Neural progenitor cell (in vitro differentiated cells): Measurements from ENCODE around the gene ARNT2. TPM values are rescaled to one million over a fixed set of nuclear protein-coding genes. Genes with fewer than 3 reads are reported as not detected.

Source experiments
- DNase-seq: peaks from one replicate; pipeline ENCODE4 v3.0.0-alpha.2; 2016; ENCODE audit warnings: low spot score
- H2AFZ ChIP-seq: fragments of 200-600 bp; sonication (generic); replicated peaks from 2 replicates; pipeline ENCODE4 v1.6.1; 2016; ENCODE audit warnings: antibody characterized with exemption
- H3F3A ChIP-seq: fragments of 200-600 bp; sonication (generic); 2 replicates; pipeline ENCODE4 v1.6.1; 2016; ENCODE audit warnings: antibody characterized with exemption, low read depth
- H3K27ac ChIP-seq: fragments of 200-600 bp; sonication (generic); 2 replicates; pipeline ENCODE4 v1.5.1; 2016; ENCODE audit warnings: mild to moderate bottlenecking
- H3K27me3 ChIP-seq: fragments of 200-600 bp; sonication (generic); 2 replicates; pipeline ENCODE4 v1.6.1; 2016; ENCODE audit warnings: mild to moderate bottlenecking, moderate library complexity
- H3K36me3 ChIP-seq: fragments of 200-600 bp; sonication (generic); 2 replicates; pipeline ENCODE4 v1.5.1; 2016
- H3K4me1 ChIP-seq: fragments of 200-600 bp; sonication (generic); 2 replicates; pipeline ENCODE4 v1.6.1; 2016; ENCODE audit warnings: mixed run types
- H3K4me2 ChIP-seq: fragments of 200-600 bp; sonication (generic); 2 replicates; pipeline ENCODE4 v1.6.1; 2016
- H3K4me3 ChIP-seq: fragments of 200-600 bp; sonication (generic); 2 replicates; pipeline ENCODE4 v1.5.1; 2016
- H3K79me2 ChIP-seq: fragments of 200-600 bp; sonication (generic); 2 replicates; pipeline ENCODE4 v1.6.1; 2016; ENCODE audit warnings: low read depth
- H3K9ac ChIP-seq: fragments of 200-600 bp; sonication (generic); 2 replicates; pipeline ENCODE4 v1.6.1; 2016
- H3K9me3 ChIP-seq: fragments of 200-600 bp; sonication (generic); 2 replicates; pipeline ENCODE4 v1.5.1; 2016; ENCODE audit warnings: low read depth
- H4K20me1 ChIP-seq: fragments of 200-600 bp; sonication (generic); 2 replicates; pipeline ENCODE4 v1.6.1; 2016; ENCODE audit warnings: low read depth
- H3K27ac Mint-ChIP-seq: 3 replicates; pipeline ENCODE4 v1.8.0; 2021; ENCODE audit warnings: mixed read lengths
- H3K27me3 Mint-ChIP-seq: 2 replicates; pipeline ENCODE4 v1.8.0; 2022; ENCODE audit warnings: low read depth, mild to moderate bottlenecking, inconsistent platforms, moderate library complexity, mixed read lengths; ENCODE audit not compliant: insufficient read depth
- H3K36me3 Mint-ChIP-seq: 3 replicates; pipeline ENCODE4 v1.8.0; 2021; ENCODE audit warnings: mixed read lengths
- H3K4me1 Mint-ChIP-seq: 3 replicates; pipeline ENCODE4 v1.8.0; 2021; ENCODE audit warnings: mixed read lengths
- H3K4me3 Mint-ChIP-seq: 3 replicates; pipeline ENCODE4 v1.8.0; 2021; ENCODE audit warnings: mild to moderate bottlenecking, moderate library complexity, mixed read lengths
- H3K9me3 Mint-ChIP-seq: 3 replicates; pipeline ENCODE4 v1.8.0; 2020; ENCODE audit warnings: mixed read lengths
- CTCF ChIP-seq: fragments of 200-600 bp; sonication (generic); IDR thresholded peaks from 2 replicates; pipeline ENCODE4 v1.5.1; 2017; ENCODE audit warnings: antibody characterized with exemption, mild to moderate bottlenecking
- EZH2 ChIP-seq: fragments of 200-600 bp; sonication (generic); IDR thresholded peaks from 2 replicates; pipeline ENCODE4 v1.6.1; 2017; ENCODE audit warnings: antibody characterized with exemption, mild to moderate bottlenecking, moderate library complexity
- EZH2phosphoT487 ChIP-seq: fragments of 200-600 bp; sonication (generic); IDR thresholded peaks from 2 replicates; pipeline ENCODE4 v1.6.1; 2017; ENCODE audit warnings: antibody characterized with exemption
- total RNA-seq: library from RNA; depleted of rRNA; stranded (reverse); fragments of >200 nt; gene quantifications from 2 replicates; pipeline ENCODE4 v1.2.3, GENCODE V29; 2015; ENCODE audit warnings: low replicate concordance

ARNT2 gene
- total RNA-seq, 1 donor from 2014 or later, result 15.7 TPM

DNA sequence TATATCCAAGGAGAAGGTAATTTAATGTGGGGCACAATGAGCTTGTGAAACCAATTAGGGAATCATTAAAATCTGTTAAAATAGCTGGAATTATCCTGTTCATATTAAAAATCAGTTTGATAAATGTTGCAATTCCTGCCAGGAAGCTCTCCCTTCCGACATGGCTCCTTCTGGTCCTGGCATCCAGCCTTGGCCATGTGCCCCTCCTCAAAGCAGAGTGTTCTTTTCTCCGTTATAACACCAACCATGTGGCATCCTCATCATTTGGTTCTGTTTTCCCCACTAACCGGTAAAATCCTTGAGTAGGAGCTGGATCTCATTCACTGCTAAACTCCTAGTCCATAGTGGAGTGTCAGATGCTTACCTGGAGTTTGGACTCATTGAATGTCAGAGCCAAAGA is 127.2 kb downstream of the ARNT2 start:
- H3K4me2 ChIP-seq, result no peak overlapping the region
- no peaks in the 10 kb centered on the region for H3K4me1 Mint-ChIP-seq

DNA sequence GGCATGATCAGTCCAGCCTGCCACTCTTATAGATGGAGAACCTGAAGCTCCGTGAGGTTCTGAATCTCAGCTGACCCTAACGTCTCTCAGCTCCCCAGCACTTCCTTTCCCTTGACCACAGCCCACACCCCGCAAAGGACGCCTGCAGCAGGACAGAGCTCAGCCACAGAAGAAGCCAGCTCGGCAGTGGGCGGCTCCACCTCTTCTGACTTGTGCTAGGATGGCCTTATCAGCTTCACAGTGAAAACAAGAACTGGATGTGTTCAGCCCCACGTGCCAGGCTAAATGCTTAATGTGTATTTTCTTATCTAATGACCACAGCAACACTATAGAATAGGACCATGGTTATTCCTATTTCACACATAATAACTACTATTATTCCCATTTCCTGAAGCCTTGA is 127.6 kb downstream of the ARNT2 start:
- Histone ChIP-seq H3K27me3 (no peaks in the 10 kb centered on the region), H3K4me2 (no peak overlapping the region), H3K36me3 (no peaks in the 10 kb centered on the region), H3K4me3 (no peak overlapping the region), H3K27ac (no peak overlapping the region), H3K9me3 (no peaks in the 10 kb centered on the region), H3K4me1 (no peaks in the 10 kb centered on the region), H3F3A (no peaks in the 10 kb centered on the region), H3K9ac (no peak overlapping the region), H2AFZ (no peak overlapping the region), H4K20me1 (no peaks in the 10 kb centered on the region), H3K79me2 (no peaks in the 10 kb centered on the region)
- H3K4me1 Mint-ChIP-seq, result no peaks in the 10 kb centered on the region
- H3K9me3 Mint-ChIP-seq, result peaks cover 8% of the 10 kb centered on the region
- no peak for DNase-seq
- H3K4me3 Mint-ChIP-seq, result no peak overlapping the region
- no peak overlapping the region for H3K27ac Mint-ChIP-seq
- TF ChIP-seq EZH2phosphoT487 (no peak), CTCF (no peak), EZH2 (no peak)
- no peaks in the 10 kb centered on the region for H3K27me3 Mint-ChIP-seq
- peaks cover 39% of the 10 kb centered on the region for H3K36me3 Mint-ChIP-seq

More for the DNA sequence above, 127.2 kb downstream of the ARNT2 start:
- Mint-ChIP-seq H3K27me3 (no peaks in the 10 kb centered on the region), H3K36me3 (peaks cover 39% of the 10 kb centered on the region), H3K9me3 (peaks cover 8% of the 10 kb centered on the region), H3K27ac (no peak overlapping the region), H3K4me3 (no peak overlapping the region)
- TF ChIP-seq EZH2phosphoT487 (no peak), EZH2 (no peak), CTCF (no peak)
- Histone ChIP-seq H2AFZ (no peak overlapping the region), H3K9me3 (no peaks in the 10 kb centered on the region), H3K36me3 (no peaks in the 10 kb centered on the region), H3K27me3 (no peaks in the 10 kb centered on the region), H3K79me2 (no peaks in the 10 kb centered on the region), H3K9ac (no peak overlapping the region), H3K4me3 (no peak overlapping the region), H4K20me1 (no peaks in the 10 kb centered on the region), H3K4me1 (no peaks in the 10 kb centered on the region), H3F3A (no peaks in the 10 kb centered on the region), H3K27ac (no peak overlapping the region)
- DNase-seq, result no peak

GRCh38 chr15:80533790-80534333 is 129.7 kb downstream of the ARNT2 start:
- Histone ChIP-seq H3K27me3 (no peaks in the 10 kb centered on the region), H3K9ac (no peak overlapping the region), H3K27ac (no peak overlapping the region), H3K9me3 (no peaks in the 10 kb centered on the region), H3K79me2 (no peaks in the 10 kb centered on the region), H3K36me3 (no peaks in the 10 kb centered on the region), H3K4me2 (no peak overlapping the region), H3F3A (no peaks in the 10 kb centered on the region), H3K4me1 (no peaks in the 10 kb centered on the region), H3K4me3 (no peak overlapping the region), H2AFZ (no peak overlapping the region), H4K20me1 (no peaks in the 10 kb centered on the region)
- TF ChIP-seq EZH2phosphoT487, result no peak
- no peak for TF ChIP-seq CTCF
- TF ChIP-seq EZH2, result no peak
- Mint-ChIP-seq H3K27me3 (no peaks in the 10 kb centered on the region), H3K4me3 (no peak overlapping the region), H3K36me3 (peaks cover 35% of the 10 kb centered on the region), H3K4me1 (no peaks in the 10 kb centered on the region), H3K9me3 (peaks cover 8% of the 10 kb centered on the region), H3K27ac (no peak overlapping the region)
- no peak for DNase-seq
